Activated CD4-positive, alpha-beta T cell treated with anti-CD3 and anti-CD28 coated beads for 36 hours (primary cell): ENCODE results near the gene ROR1. TPM values are rescaled to one million over a fixed set of nuclear protein-coding genes. Genes with fewer than 3 reads are reported as not detected.

Experiments used
- ATAC-seq: fragments of 200-7000 bp; cut with Tn5 transposase; one replicate; pipeline ENCODE4 v1.10.0; 2021; ENCODE audit warnings: mild to moderate bottlenecking, moderate library complexity
- CTCF ChIA-PET: fragments of 350-600 bp; sonication (Branson Sonifier 250); formaldehyde crosslinking; loops from one replicate; lab custom pipeline; 2021; ENCODE audit warnings: antibody characterized with exemption; lab: Charles Lee
- POLR2A ChIA-PET: fragments of 350-600 bp; sonication (Branson Sonifier 250); formaldehyde crosslinking; loops from one replicate; lab custom pipeline; 2021; ENCODE audit warnings: antibody characterized with exemption, inconsistent platforms; lab: Charles Lee
- DNase-seq: peaks from one replicate; pipeline ENCODE4 v3.0.0-alpha.2; 2020
- H3K27ac Mint-ChIP-seq: one replicate; pipeline ENCODE4 v1.8.0; 2021; ENCODE audit warnings: mixed read lengths
- H3K27me3 Mint-ChIP-seq: one replicate; pipeline ENCODE4 v1.8.0; 2021; ENCODE audit warnings: mixed read lengths
- H3K36me3 Mint-ChIP-seq: one replicate; pipeline ENCODE4 v1.8.0; 2021; ENCODE audit warnings: low read depth, mixed read lengths
- H3K4me1 Mint-ChIP-seq: one replicate; pipeline ENCODE4 v1.8.0; 2021; ENCODE audit warnings: mixed read lengths
- H3K4me3 Mint-ChIP-seq: one replicate; pipeline ENCODE4 v1.8.0; 2021; ENCODE audit warnings: mild to moderate bottlenecking, moderate library complexity, mixed read lengths
- H3K9me3 Mint-ChIP-seq: one replicate; pipeline ENCODE4 v1.8.0; 2021; ENCODE audit warnings: low read depth, mixed read lengths
- intact Hi-C, 2 experiments: fragments of 100-400 bp; cut with DNase I in 1 of 2; cut with micrococcal nuclease in 1 of 2; formaldehyde crosslinking; loops; one replicate each; pipeline versions ENCODE4 v1.14.2 to v1.15.1; 2022 to 2024; cut with DNase I, micrococcal nuclease
- total RNA-seq, 2 experiments: library from RNA; stranded (reverse); gene quantifications; one replicate each; pipeline ENCODE4 v1.2.3, GENCODE V29; 2021

ROR1 gene
- total RNA-seq, 2 experiments from 2014 or later: 0.21 TPM; not detected in 1

DNA sequence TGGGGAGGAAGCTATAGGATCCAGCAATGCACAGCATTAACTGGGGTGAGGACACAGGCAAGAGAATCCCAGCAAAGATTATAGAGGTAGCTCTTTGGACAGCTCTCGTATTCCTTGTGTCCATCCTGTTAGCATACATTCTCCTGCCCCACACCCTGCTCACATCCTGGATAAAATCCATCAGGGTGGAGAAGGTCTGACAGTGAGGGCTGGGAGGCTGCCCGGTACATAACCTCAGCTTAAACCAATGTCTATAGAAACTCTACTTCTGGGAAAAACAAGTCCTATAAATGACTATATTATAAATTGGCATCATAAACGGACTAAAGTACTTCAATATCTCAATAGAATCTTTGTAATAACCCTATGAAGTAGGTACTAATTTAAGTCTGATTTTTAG, 392.8 kb downstream of the ROR1 start:
- intact Hi-C loops: no loop called here
- Mint-ChIP-seq H3K9me3 (no peaks in the 10 kb centered on the region), H3K36me3 (no peaks in the 10 kb centered on the region), H3K27me3 (peaks cover 9% of the 10 kb centered on the region), H3K27ac (no peak overlapping the region), H3K4me3 (no peak overlapping the region), H3K4me1 (peaks cover 10% of the 10 kb centered on the region)
- no peak for DNase-seq
- no peak for ATAC-seq
- CTCF ChIA-PET: interaction anchor here (0.6 to 1.2 kb wide), 2 partner anchors 29 to 489 kb away, joined by 4 read pairs; no protein-coding TSS in a partner anchor
- POLR2A ChIA-PET: interaction anchor here (0.5 kb wide), 1 partner anchor 66 kb away, joined by 4 read pairs; no protein-coding TSS in a partner anchor

DNA sequence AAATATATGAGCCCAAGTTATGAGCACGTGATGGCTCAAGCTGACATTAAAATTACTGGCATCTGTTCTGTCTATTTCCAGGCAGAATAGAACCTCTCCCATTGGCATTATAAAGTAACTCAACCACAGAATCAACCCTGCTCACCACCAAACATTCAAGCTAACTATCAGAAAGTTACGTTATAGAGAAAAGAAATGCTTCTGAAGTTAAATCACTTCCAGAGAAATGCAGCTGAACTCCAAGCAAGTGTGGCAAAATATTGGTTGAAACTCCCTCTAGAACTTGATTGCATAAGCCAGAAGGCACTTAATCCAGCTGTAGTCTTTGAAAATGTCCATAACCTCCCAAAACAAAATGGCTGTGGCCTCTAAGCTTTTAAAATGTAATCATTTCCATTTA, 393.4 kb downstream of the ROR1 start:
- DNase-seq (no peak), ATAC-seq (no peak)
- no peak overlapping the region for H3K27ac Mint-ChIP-seq
- ChIA-PET CTCF (interaction anchor here (1.2 kb wide), 1 partner anchor 30 kb away, joined by 4 read pairs; no protein-coding TSS in a partner anchor), POLR2A (interaction anchor here (0.5 kb wide), 1 partner anchor 66 kb away, joined by 4 read pairs; no protein-coding TSS in a partner anchor)
- peaks cover 15% of the 10 kb centered on the region for H3K4me1 Mint-ChIP-seq
- peaks cover 9% of the 10 kb centered on the region for H3K27me3 Mint-ChIP-seq
- H3K9me3 Mint-ChIP-seq: no peaks in the 10 kb centered on the region
- intact Hi-C loops: no loop called here
- H3K4me3 Mint-ChIP-seq: no peak overlapping the region
- H3K36me3 Mint-ChIP-seq: no peaks in the 10 kb centered on the region

DNA sequence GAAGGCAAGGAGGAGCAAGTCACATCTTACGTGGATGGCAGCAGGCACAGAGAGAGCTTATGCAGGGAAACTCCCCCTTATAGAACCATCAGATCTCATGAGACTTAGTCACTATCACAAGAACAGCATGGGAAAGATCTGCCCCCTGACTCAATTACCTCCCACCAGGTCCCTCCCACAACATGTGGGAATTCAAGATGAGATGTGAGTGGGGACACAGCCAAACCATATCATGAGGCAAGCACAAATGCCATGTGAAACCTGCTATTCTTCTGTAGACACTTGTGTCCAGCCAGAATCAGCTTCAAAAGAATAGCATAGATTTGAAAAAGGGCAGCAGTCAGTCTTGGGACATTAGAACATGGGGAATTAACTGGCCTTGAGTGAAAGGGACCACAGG, 397.4 kb downstream of the ROR1 start:
- H3K27ac Mint-ChIP-seq: no peak overlapping the region
- no peaks in the 10 kb centered on the region for H3K9me3 Mint-ChIP-seq
- H3K27me3 Mint-ChIP-seq: peaks cover 17% of the 10 kb centered on the region
- no peaks in the 10 kb centered on the region for H3K36me3 Mint-ChIP-seq
- CTCF ChIA-PET: interaction anchor here (0.7 kb wide), 1 partner anchor 54 kb away, joined by 3 read pairs; no protein-coding TSS in a partner anchor
- intact Hi-C loops: loop anchor here in 1 of 2 experiments (5.0 kb wide), 1 partner anchor 51 kb away; no protein-coding TSS in a partner anchor
- no peak for ATAC-seq
- no peak for DNase-seq
- peaks cover 23% of the 10 kb centered on the region for H3K4me1 Mint-ChIP-seq
- POLR2A ChIA-PET: no interaction called here
- no peak overlapping the region for H3K4me3 Mint-ChIP-seq

DNA sequence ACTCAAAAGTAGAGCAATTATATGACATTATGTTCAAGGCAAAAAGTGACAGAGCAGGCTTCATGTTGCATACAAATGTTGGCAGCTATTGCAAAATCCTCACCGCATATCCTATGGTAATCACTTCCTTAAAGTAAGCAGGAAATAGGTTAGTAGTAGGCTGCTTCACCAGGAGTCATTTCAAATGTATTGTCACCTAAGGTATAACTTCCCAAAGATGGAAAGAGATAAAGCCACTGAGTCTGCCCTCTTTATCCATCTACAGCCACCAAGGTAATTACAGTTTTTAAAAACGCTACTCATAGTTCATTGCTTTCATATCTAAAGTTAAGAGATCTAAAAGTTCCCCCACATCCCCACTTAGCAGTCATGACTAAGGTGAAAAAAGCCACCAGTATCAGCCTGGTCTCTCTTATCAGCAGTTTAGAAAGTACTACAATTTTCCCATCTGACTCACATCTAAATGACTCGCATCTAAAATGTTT, 398.0 kb downstream of the ROR1 start:
- Mint-ChIP-seq H3K36me3 (no peaks in the 10 kb centered on the region), H3K27ac (peak overlapping the region; percentile 38), H3K27me3 (peaks cover 16% of the 10 kb centered on the region), H3K9me3 (no peaks in the 10 kb centered on the region), H3K4me3 (no peak overlapping the region), H3K4me1 (peaks cover 23% of the 10 kb centered on the region)
- intact Hi-C loops: loop anchor here (2.0 to 5.0 kb wide), 2 partner anchors 50 to 51 kb away; no protein-coding TSS in a partner anchor
- CTCF ChIA-PET: interaction anchor here (0.7 kb wide), 1 partner anchor 54 kb away, joined by 3 read pairs; no protein-coding TSS in a partner anchor
- DNase-seq (no peak), ATAC-seq (peak; percentile 86)
- POLR2A ChIA-PET: no interaction called here

DNA sequence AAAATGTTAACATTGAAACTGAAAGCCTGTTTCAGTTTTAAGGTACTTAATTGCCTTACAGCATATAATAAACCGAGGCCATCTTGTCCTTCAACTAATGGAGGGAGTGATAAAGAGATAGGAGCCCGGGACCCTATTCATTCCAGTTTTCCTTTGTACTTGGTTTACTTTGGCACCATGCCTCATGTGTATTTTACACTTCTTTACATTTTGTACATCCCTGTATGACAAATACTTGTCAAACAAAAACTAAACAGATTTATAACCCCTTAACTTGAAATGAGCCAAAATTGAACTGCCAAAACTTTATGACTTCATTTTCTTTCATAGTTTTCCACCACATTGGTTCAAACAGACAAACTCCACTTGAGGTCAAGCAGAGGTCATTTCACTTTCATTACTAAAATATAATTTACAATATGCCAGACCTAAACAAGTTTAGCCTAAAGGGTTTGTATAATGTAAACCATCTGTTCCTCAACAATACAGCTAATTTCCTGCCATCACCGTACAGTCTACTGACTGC, 398.7 kb downstream of the ROR1 start:
- POLR2A ChIA-PET: no interaction called here
- H3K4me3 Mint-ChIP-seq: no peak overlapping the region
- ATAC-seq: no peak

DNA sequence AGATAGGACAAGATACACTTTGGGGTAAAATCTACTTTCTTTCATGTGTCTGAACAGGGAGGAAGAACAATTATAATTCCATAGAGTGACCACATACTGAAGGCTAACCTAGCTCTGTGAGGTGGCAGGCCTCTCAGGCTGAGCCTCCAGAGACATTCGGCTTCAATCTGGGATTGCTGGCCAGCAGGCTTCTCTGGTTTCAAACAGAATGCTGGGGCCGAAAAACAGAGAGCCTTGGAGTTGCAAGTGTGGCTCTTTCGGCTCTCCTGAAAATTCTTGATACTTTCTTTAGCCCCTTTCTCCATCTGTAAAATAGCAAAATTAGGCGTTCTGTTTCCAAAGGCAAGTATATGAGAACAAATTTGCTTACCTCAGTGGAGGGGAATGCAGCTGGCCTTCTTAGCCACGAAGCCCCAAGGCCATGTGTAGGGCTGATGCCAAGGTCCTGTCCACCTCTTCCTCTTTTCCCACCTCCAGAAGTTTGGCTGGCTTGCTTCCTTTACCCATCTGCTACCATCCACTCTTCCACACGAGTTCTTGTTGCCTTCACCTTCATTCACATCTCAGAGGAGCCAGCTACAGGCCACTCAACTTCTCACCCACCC, 399.6 kb downstream of the ROR1 start:
- ChIA-PET POLR2A (no interaction called here), CTCF (no interaction called here)
- no peak for DNase-seq
- ATAC-seq: no peak
- H3K4me1 Mint-ChIP-seq: peaks cover 23% of the 10 kb centered on the region
- no peaks in the 10 kb centered on the region for H3K9me3 Mint-ChIP-seq
- peaks cover 15% of the 10 kb centered on the region for H3K27me3 Mint-ChIP-seq
- H3K36me3 Mint-ChIP-seq: no peaks in the 10 kb centered on the region
- intact Hi-C loops: loop anchor here (2.0 to 5.0 kb wide), 2 partner anchors 49 kb away; no protein-coding TSS in a partner anchor
- no peak overlapping the region for H3K27ac Mint-ChIP-seq
- H3K4me3 Mint-ChIP-seq: no peak overlapping the region

More for the DNA sequence above, 398.7 kb downstream of the ROR1 start:
- Mint-ChIP-seq H3K36me3 (no peaks in the 10 kb centered on the region), H3K27me3 (peaks cover 16% of the 10 kb centered on the region), H3K27ac (no peak overlapping the region), H3K4me1 (peaks cover 23% of the 10 kb centered on the region), H3K9me3 (no peaks in the 10 kb centered on the region)
- CTCF ChIA-PET: no interaction called here
- DNase-seq: no peak
- intact Hi-C loops: loop anchor here (2.0 to 5.0 kb wide), 2 partner anchors 50 kb away; no protein-coding TSS in a partner anchor

DNA sequence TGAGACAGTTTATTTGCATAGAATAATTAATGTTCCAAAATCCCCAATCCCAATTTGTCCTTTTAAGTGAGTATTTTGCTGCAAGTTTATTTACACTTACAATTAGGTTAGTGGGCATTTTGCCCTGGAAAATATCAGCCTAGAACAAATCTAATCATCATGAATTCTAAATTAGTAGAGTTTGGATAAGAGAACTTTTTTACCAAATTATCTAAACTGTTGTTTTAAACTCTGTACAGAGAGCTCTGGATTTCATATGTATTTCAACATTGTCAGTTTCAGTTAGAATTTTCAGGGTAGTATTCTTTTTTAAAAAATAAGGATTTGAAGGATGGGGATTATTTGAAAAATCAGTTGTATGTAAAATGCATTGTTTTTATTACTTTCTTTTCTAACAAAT, 401.8 kb downstream of the ROR1 start:
- CTCF ChIA-PET: no interaction called here

DNA sequence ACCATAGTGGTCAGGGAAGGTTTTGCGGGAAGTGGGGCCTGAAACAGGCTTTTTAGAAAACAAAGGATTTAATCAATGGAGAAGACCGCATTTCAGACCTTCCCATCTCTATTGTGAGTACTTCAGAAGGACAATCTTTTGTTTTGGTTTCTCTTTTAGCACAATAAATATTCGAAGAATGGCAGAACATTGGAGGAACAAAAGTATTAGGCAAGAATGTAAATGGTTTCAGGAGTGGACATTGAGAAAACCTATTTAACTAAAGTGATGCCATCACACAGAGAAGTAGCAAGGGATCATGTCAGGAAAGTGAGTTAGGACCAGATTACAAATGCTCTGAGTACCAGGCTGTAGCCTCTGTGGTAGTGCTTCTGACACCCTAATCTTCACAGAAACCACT, 402.8 kb downstream of the ROR1 start:
- ATAC-seq: no peak
- Mint-ChIP-seq H3K4me1 (peaks cover 13% of the 10 kb centered on the region), H3K27me3 (peaks cover 12% of the 10 kb centered on the region), H3K36me3 (no peaks in the 10 kb centered on the region), H3K9me3 (no peaks in the 10 kb centered on the region), H3K27ac (no peak overlapping the region), H3K4me3 (no peak overlapping the region)
- DNase-seq: no peak
- intact Hi-C loops: no loop called here
- ChIA-PET POLR2A (no interaction called here), CTCF (interaction anchor here (0.7 to 1.3 kb wide), 2 partner anchors 14 to 895 kb away, joined by 3 read pairs; no protein-coding TSS in a partner anchor)

More for the DNA sequence above, 401.8 kb downstream of the ROR1 start:
- Mint-ChIP-seq H3K9me3 (no peaks in the 10 kb centered on the region), H3K27ac (no peak overlapping the region), H3K27me3 (peaks cover 15% of the 10 kb centered on the region), H3K4me3 (no peak overlapping the region), H3K36me3 (no peaks in the 10 kb centered on the region), H3K4me1 (peaks cover 23% of the 10 kb centered on the region)
- POLR2A ChIA-PET: no interaction called here
- DNase-seq (no peak), ATAC-seq (no peak)
- intact Hi-C loops: no loop called here

DNA sequence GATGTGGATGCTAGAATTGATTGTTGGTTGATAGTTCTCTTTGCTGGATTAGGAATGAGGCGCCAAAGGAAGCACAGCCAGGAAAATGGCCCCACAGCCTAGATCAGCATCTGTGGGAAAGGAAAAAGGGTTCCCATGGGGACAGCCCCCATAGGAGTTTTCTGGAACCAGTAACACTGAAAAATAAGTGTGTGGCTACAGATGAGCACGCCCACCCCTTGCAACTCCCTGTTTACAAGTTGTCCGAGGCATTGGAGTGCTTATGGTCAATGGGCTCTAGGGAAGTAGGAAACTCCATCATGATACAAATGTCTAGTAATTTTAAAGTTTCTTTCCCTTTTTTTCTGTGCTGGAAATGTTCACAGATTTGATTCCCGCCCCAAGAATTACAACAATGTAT, 405.8 kb downstream of the ROR1 start:
- POLR2A ChIA-PET: no interaction called here
- CTCF ChIA-PET: no interaction called here
- DNase-seq (no peak), ATAC-seq (no peak)
- Mint-ChIP-seq H3K9me3 (no peaks in the 10 kb centered on the region), H3K4me1 (peaks cover 6% of the 10 kb centered on the region), H3K27me3 (peaks cover 11% of the 10 kb centered on the region), H3K36me3 (no peaks in the 10 kb centered on the region), H3K4me3 (no peak overlapping the region), H3K27ac (no peak overlapping the region)
- intact Hi-C loops: no loop called here

DNA sequence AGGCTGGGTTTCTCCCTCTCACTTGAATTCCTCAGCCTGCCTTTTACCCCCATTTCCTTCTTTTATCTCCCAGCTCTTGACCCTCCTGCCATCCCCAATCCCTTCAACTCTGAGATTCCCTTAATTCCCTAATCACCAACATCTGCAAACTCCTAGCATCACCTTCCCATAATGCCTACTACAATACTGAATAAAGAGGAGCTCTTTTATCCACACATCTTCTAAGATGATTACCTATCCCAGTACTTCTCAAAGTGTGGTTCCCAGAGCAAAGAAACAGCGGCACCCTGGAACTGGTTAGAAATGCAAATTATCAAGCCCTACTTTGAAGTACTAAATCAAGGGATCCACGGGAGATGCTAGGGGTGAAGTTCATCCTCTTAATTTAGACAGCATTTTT, 408.4 kb downstream of the ROR1 start:
- CTCF ChIA-PET: interaction anchor here (0.6 kb wide), 1 partner anchor 520 kb away, joined by 3 read pairs; no protein-coding TSS in a partner anchor
- no peak overlapping the region for H3K27ac Mint-ChIP-seq
- no peak for ATAC-seq
- no peak overlapping the region for H3K4me3 Mint-ChIP-seq
- peaks cover 6% of the 10 kb centered on the region for H3K4me1 Mint-ChIP-seq
- H3K27me3 Mint-ChIP-seq: peaks cover 6% of the 10 kb centered on the region
- H3K36me3 Mint-ChIP-seq: no peaks in the 10 kb centered on the region
- intact Hi-C loops: no loop called here
- POLR2A ChIA-PET: no interaction called here
- H3K9me3 Mint-ChIP-seq: no peaks in the 10 kb centered on the region
- no peak for DNase-seq

DNA sequence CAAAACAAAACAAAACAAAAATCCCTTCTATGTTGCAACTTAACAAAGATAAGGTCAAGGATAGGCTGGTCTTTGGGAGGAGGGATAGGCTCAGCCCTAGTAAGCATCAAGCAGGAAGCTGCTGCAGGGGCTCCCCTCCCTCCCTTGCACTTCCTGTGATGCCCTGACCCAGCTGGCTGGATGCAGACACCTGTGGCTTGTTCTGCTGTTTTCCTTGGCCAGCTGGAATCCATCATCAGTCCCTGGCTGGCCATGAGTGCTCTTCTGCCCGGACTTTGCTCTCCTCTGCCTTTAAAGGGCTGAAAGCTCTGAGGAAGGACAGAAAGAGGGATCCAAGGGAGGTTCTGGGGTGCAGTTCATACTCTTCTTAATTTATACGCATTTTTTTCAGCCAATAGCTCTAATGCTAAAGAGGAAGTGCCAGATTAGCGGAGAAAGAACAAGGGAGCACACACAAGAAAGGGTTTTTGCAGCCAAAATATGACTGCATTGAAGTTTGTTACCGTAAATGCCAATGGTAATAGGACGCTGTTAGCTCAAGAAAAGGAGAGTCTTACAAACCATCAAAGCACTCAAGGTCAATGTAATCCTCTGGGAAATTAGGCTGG, 409.7 kb downstream of the ROR1 start:
- Mint-ChIP-seq H3K4me1 (peaks cover 6% of the 10 kb centered on the region), H3K9me3 (no peaks in the 10 kb centered on the region), H3K27me3 (peaks cover 2% of the 10 kb centered on the region), H3K27ac (no peak overlapping the region), H3K4me3 (no peak overlapping the region), H3K36me3 (no peaks in the 10 kb centered on the region)
- DNase-seq (no peak), ATAC-seq (no peak)
- CTCF ChIA-PET: interaction anchor here (0.6 to 1.2 kb wide), 4 partner anchors 19 to 61 kb away, joined by 3 to 6 read pairs (median 3); no protein-coding TSS in a partner anchor
- intact Hi-C loops: no loop called here
- POLR2A ChIA-PET: no interaction called here
